ENCODE measurements around the gene RWDD4. TPM values are rescaled to one million over a fixed set of nuclear protein-coding genes. Genes with fewer than 3 reads are reported as not detected.

RWDD4 gene
- total and polyA plus RNA-seq, 3 donors from 2014 or later, result 14.5 to 25.4 (median 23.0) TPM

- TF ChIP-seq CTCF (IDR thresholded peaks at IDR 0.05) (no peak), POLR2A (IDR thresholded peaks at IDR 0.05) (no peak)
- intact Hi-C loops (cut with DNase I; ENCODE audit: low total_unique reads), result loop anchor here (5.0 kb wide), 1 partner anchor 153 kb away; the partner anchor contains the start of gene ING2
- Histone ChIP-seq H3K36me3 (ENCODE audit: low read depth, missing control alignments) (no peaks in the 10 kb centered on the region), H3K4me1 (no peaks in the 10 kb centered on the region), H3K9me3 (no peaks in the 10 kb centered on the region), H3K27me3 (no peaks in the 10 kb centered on the region), H3K27ac (peak overlapping the region; percentile 91 to 95), H3K4me3 (peak overlapping the region; percentile 72 to 88)
- DNase-seq, result no peak
- 2 to 3% methylated on average over 10 of the region's 10 CpGs for WGBS, 2 donors
These were observed 872 bp upstream of the RWDD4 start for GRCh38 chr4:183659872-183660242.

DNA sequence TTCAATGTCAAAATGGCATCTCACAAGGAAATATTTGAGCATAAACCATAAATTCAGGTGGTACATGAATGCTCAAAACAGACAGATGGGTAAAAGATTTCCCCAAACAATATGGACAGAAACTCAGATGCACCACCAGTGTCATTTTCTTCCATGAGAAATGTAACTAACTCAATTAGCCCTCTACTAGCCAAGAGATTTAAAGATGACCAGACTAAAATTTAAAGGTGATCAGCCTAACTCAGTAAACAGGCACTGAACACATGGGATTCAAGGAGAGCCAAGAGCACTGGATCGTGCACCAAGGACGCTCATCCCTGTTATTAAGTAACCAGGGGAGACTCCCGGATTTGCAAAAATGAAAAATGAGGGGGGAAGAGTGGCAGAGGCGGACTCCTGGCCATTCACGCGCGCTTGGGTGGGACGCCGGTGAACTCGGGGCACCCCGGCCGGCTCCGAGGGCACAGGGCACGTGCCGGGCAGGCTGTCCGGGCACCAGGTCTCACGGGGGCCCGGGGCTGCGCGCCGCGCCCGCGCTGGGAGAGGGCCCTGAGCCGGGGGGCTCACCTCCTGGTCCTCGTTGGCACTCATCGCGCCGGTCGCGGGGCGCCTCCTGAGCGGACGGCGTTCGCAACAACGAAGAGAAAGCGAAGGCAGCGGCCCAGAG, 490 bp downstream of the RWDD4 start:
- H3K4me3 ChIP-seq, result peak overlapping the region; percentile 72 to 88
- intact Hi-C loops (cut with DNase I; ENCODE audit: low total_unique reads), result loop anchor here (5.0 kb wide), 1 partner anchor 151 kb away; the partner anchor contains the start of gene ING2
- WGBS, 2 donors, result 0 to 1% methylated on average over 16 to 27 of the region's 39 CpGs
- no peaks in the 10 kb centered on the region for H3K36me3 ChIP-seq (ENCODE audit: low read depth, missing control alignments)
- H3K9me3 ChIP-seq, result no peaks in the 10 kb centered on the region
- H3K4me1 ChIP-seq, result no peaks in the 10 kb centered on the region
- TF ChIP-seq POLR2A (IDR thresholded peaks at IDR 0.05), result no peak
- no peak for TF ChIP-seq CTCF (IDR thresholded peaks at IDR 0.05)
- peak; percentile 30 for DNase-seq
- H3K27ac ChIP-seq, result peak overlapping the region; percentile 91 to 95
- no peaks in the 10 kb centered on the region for H3K27me3 ChIP-seq

GRCh38 chr4:183657564-183657963, 1.4 kb downstream of the RWDD4 start:
- Histone ChIP-seq H3K27me3 (no peaks in the 10 kb centered on the region), H3K36me3 (ENCODE audit: low read depth, missing control alignments) (no peaks in the 10 kb centered on the region), H3K9me3 (no peaks in the 10 kb centered on the region), H3K4me3 (no peak overlapping the region), H3K4me1 (no peaks in the 10 kb centered on the region), H3K27ac (no peak overlapping the region)
- intact Hi-C loops (cut with DNase I; ENCODE audit: low total_unique reads), result loop anchor here (5.0 kb wide), 1 partner anchor 150 kb away; the partner anchor contains the start of gene ING2
- TF ChIP-seq CTCF (IDR thresholded peaks at IDR 0.05), result no peak
- no peak for TF ChIP-seq POLR2A (IDR thresholded peaks at IDR 0.05)
- WGBS, 2 donors, result 28 to 39% methylated on average over 3 of the region's 3 CpGs
- no peak for DNase-seq

DNA sequence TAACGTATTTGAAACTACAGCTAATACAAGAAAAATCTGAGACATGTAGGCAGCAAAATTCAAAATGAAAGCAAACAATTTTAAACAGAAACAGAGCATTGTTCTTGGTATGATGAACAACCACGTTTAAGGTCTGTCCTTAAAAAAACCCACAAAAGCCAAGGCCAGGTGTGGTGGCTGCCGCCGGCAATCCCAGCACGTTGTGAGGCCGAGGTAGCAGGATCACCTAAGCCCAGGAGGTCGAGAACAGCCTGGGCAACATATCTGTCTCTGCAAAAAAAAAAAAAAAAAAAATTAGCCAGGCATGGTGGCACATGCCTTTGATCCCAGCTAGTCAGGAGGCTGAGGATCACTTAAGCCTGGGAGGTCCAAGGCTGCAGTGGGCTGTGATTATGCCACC, 13.7 kb downstream of the RWDD4 start:
- no peak overlapping the region for H3K27ac ChIP-seq
- intact Hi-C loops (cut with DNase I; ENCODE audit: low total_unique reads), result no loop called here
- TF ChIP-seq CTCF (IDR thresholded peaks at IDR 0.05) (no peak), POLR2A (IDR thresholded peaks at IDR 0.05) (no peak)
- no peaks in the 10 kb centered on the region for H3K27me3 ChIP-seq
- H3K4me3 ChIP-seq, result no peak overlapping the region
- no peaks in the 10 kb centered on the region for H3K4me1 ChIP-seq
- no peaks in the 10 kb centered on the region for H3K9me3 ChIP-seq
- WGBS, 2 donors, result 80 to 88% methylated on average over 7 of the region's 7 CpGs
- no peak for DNase-seq
- no peaks in the 10 kb centered on the region for H3K36me3 ChIP-seq (ENCODE audit: low read depth, missing control alignments)

- H3K9me3 ChIP-seq, result no peaks in the 10 kb centered on the region
- intact Hi-C loops (cut with DNase I; ENCODE audit: low total_unique reads), result no loop called here
- no peak for TF ChIP-seq POLR2A (IDR thresholded peaks at IDR 0.05)
- no peak for TF ChIP-seq CTCF (IDR thresholded peaks at IDR 0.05)
- 63 to 71% methylated on average over 3 of the region's 3 CpGs for WGBS, 2 donors
- H3K4me3 ChIP-seq, result no peak overlapping the region
- H3K27me3 ChIP-seq, result no peaks in the 10 kb centered on the region
- peak overlapping the region; percentile 47 to 70 for H3K27ac ChIP-seq
- no peak for DNase-seq
- H3K4me1 ChIP-seq, result peaks cover 5% of the 10 kb centered on the region
- H3K36me3 ChIP-seq (ENCODE audit: low read depth, missing control alignments), result no peaks in the 10 kb centered on the region
These were observed 19.7 kb downstream of the RWDD4 start for GRCh38 chr4:183639291-183639690.
